GM18517 (cell line): Measurements from ENCODE around the gene FAM221B.

Source experiments
- ATAC-seq: cut with Tn5 transposase; IDR thresholded peaks from one replicate; pipeline ENCODE4 v1.9.1; 2021; ENCODE audit warnings: mild to moderate bottlenecking, moderate library complexity; ENCODE audit not compliant: unreplicated experiment

Gene FAM221B

GRCh38 chr9:35828716-35829083, at the start of gene FAM221B:
TSS of gene FAM221B (minus strand) at chr9:35828732. CDS start at chr9:35826161, 2,571 bp downstream.
- ATAC-seq: no peak

- ATAC-seq: no peak
These were observed 44.0 kb upstream of the FAM221B start for GRCh38 chr9:35872505-35872904.

GRCh38 chr9:35871545-35871944, 43.0 kb upstream of the FAM221B start:
- ATAC-seq: no peak

GRCh38 chr9:35870351-35870923, 41.9 kb upstream of the FAM221B start, which contains the start of gene OR13J1:
TSS of gene OR13J1 (minus strand) at chr9:35870401. CDS start at chr9:35870401, 0 bp downstream.
- no peak for ATAC-seq

GRCh38 chr9:35869621-35870216, 41.2 kb upstream of the FAM221B start:
- no peak for ATAC-seq

- ATAC-seq: no peak
These were observed 40.4 kb upstream of the FAM221B start for GRCh38 chr9:35868933-35869332.

- no peak for ATAC-seq
These were observed 39.0 kb upstream of the FAM221B start for GRCh38 chr9:35867538-35867937.

- ATAC-seq: no peak
These were observed 36.2 kb upstream of the FAM221B start for GRCh38 chr9:35864695-35865255.

GRCh38 chr9:35863583-35863982, 35.1 kb upstream of the FAM221B start:
- no peak for ATAC-seq

- ATAC-seq: no peak
These were observed 33.8 kb upstream of the FAM221B start for GRCh38 chr9:35862328-35862727.

GRCh38 chr9:35861161-35861897, 32.8 kb upstream of the FAM221B start:
- no peak for ATAC-seq

GRCh38 chr9:35859990-35860339, 31.4 kb upstream of the FAM221B start:
- ATAC-seq: no peak

GRCh38 chr9:35859310-35859989, 30.9 kb upstream of the FAM221B start:
- ATAC-seq: no peak

GRCh38 chr9:35858458-35858857, 29.9 kb upstream of the FAM221B start:
- ATAC-seq: no peak

- no peak for ATAC-seq
These were observed 28.4 kb upstream of the FAM221B start for GRCh38 chr9:35856882-35857281.

- ATAC-seq: no peak
These were observed 27.7 kb upstream of the FAM221B start for GRCh38 chr9:35856206-35856605.

- ATAC-seq: no peak
These were observed 25.7 kb upstream of the FAM221B start for GRCh38 chr9:35854091-35854762.

- no peak for ATAC-seq
These were observed 24.6 kb upstream of the FAM221B start for GRCh38 chr9:35852876-35853865.

- no peak for ATAC-seq
These were observed 23.8 kb upstream of the FAM221B start for GRCh38 chr9:35852267-35852815.
